ENCODE data around the gene OSBPL2. TPM values are rescaled to one million over a fixed set of nuclear protein-coding genes. Genes with fewer than 3 reads are reported as not detected.

OSBPL2 gene
- total RNA-seq, 1 donor from 2014 or later = 29.9 TPM

GRCh38 chr20:62336775-62337557 lies 98.6 kb downstream of the OSBPL2 start:
- no peak for DNase-seq (ENCODE audit: low spot score)
- Mint-ChIP-seq H3K27ac (no peak overlapping the region), H3K4me1 (ENCODE audit: low read depth) (no peaks in the 10 kb centered on the region), H3K36me3 (ENCODE audit: low read depth) (no peaks in the 10 kb centered on the region), H3K9me3 (no peaks in the 10 kb centered on the region), H3K27me3 (ENCODE audit: low read depth) (peaks cover 3% of the 10 kb centered on the region), H3K4me3 (ENCODE audit: low read depth) (no peak overlapping the region)
- intact Hi-C loops (cut with micrococcal nuclease) = no loop called here

- H3K36me3 Mint-ChIP-seq (ENCODE audit: low read depth) = no peaks in the 10 kb centered on the region
- H3K4me1 Mint-ChIP-seq (ENCODE audit: low read depth) = no peaks in the 10 kb centered on the region
- no peak for DNase-seq (ENCODE audit: low spot score)
- intact Hi-C loops (cut with micrococcal nuclease) = no loop called here
- H3K4me3 Mint-ChIP-seq (ENCODE audit: low read depth) = no peak overlapping the region
- H3K9me3 Mint-ChIP-seq = no peaks in the 10 kb centered on the region
- no peak overlapping the region for H3K27ac Mint-ChIP-seq
- peaks cover 3% of the 10 kb centered on the region for H3K27me3 Mint-ChIP-seq (ENCODE audit: low read depth)
These were observed 99.4 kb downstream of the OSBPL2 start for GRCh38 chr20:62337558-62338293.

- no peak overlapping the region for H3K4me3 Mint-ChIP-seq (ENCODE audit: low read depth)
- H3K36me3 Mint-ChIP-seq (ENCODE audit: low read depth) = no peaks in the 10 kb centered on the region
- no peak overlapping the region for H3K27ac Mint-ChIP-seq
- no peaks in the 10 kb centered on the region for H3K9me3 Mint-ChIP-seq
- H3K4me1 Mint-ChIP-seq (ENCODE audit: low read depth) = no peaks in the 10 kb centered on the region
- no peak for DNase-seq (ENCODE audit: low spot score)
- H3K27me3 Mint-ChIP-seq (ENCODE audit: low read depth) = peaks cover 3% of the 10 kb centered on the region
- intact Hi-C loops (cut with micrococcal nuclease) = no loop called here
These were observed 99.9 kb downstream of the OSBPL2 start for GRCh38 chr20:62338294-62338620.

GRCh38 chr20:62339647-62340062 lies 101.3 kb downstream of the OSBPL2 start:
- peaks cover 3% of the 10 kb centered on the region for H3K27me3 Mint-ChIP-seq (ENCODE audit: low read depth)
- H3K4me3 Mint-ChIP-seq (ENCODE audit: low read depth) = no peak overlapping the region
- no peak for DNase-seq (ENCODE audit: low spot score)

DNA sequence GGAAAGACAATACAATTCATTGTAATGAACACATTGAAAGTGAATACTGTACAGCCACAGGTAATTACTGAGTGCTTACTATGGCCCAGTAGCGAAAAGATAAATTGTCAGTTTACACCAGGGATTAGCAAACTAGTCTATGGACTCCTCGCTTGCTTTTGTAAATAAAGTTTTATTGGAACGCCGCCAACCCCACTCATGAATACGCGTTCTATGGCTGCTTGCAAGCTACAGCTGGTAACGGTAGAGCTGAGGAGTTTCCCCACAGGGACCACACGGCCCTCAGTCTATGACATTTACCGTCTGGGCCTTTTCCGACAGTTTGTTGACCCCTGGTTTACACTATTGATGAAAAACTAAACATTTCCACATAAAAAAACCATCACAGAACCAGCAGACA lies 104.6 kb downstream of the OSBPL2 start:
- H3K27ac Mint-ChIP-seq = no peak overlapping the region
- no peak overlapping the region for H3K4me3 Mint-ChIP-seq (ENCODE audit: low read depth)
- no peaks in the 10 kb centered on the region for H3K36me3 Mint-ChIP-seq (ENCODE audit: low read depth)
- no peaks in the 10 kb centered on the region for H3K4me1 Mint-ChIP-seq (ENCODE audit: low read depth)
- H3K27me3 Mint-ChIP-seq (ENCODE audit: low read depth) = peaks cover 3% of the 10 kb centered on the region
- no peak for DNase-seq (ENCODE audit: low spot score)
- peaks cover 2% of the 10 kb centered on the region for H3K9me3 Mint-ChIP-seq
- intact Hi-C loops (cut with micrococcal nuclease) = no loop called here

More at GRCh38 chr20:62339647-62340062, 101.3 kb downstream of the OSBPL2 start:
- H3K27ac Mint-ChIP-seq = no peak overlapping the region
- intact Hi-C loops (cut with micrococcal nuclease) = no loop called here
- H3K36me3 Mint-ChIP-seq (ENCODE audit: low read depth) = no peaks in the 10 kb centered on the region
- H3K4me1 Mint-ChIP-seq (ENCODE audit: low read depth) = no peaks in the 10 kb centered on the region
- H3K9me3 Mint-ChIP-seq = no peaks in the 10 kb centered on the region

DNA sequence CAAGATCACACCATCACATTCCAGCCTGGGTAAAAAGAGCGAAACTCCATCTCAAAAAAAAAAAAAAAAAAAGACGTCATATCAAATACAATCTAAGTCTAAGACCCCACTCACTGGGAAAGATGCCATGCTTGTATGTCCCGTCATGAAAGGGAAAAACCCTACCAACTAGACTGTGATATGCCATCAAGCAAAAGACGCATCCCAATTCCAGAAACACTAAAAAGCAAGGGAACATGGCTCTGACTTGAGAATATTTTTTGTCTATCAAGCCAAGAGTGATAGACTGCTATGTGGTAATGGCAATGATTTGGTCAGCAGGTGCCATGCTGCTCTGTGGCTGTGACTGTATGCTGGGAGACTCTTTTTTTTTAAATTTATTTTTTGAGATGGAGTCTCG lies 105.8 kb downstream of the OSBPL2 start:
- H3K36me3 Mint-ChIP-seq (ENCODE audit: low read depth) = no peaks in the 10 kb centered on the region
- H3K27me3 Mint-ChIP-seq (ENCODE audit: low read depth) = peaks cover 3% of the 10 kb centered on the region
- no peak for DNase-seq (ENCODE audit: low spot score)
- no peaks in the 10 kb centered on the region for H3K4me1 Mint-ChIP-seq (ENCODE audit: low read depth)
- no peak overlapping the region for H3K27ac Mint-ChIP-seq
- no peak overlapping the region for H3K4me3 Mint-ChIP-seq (ENCODE audit: low read depth)
- intact Hi-C loops (cut with micrococcal nuclease) = no loop called here
- H3K9me3 Mint-ChIP-seq = peaks cover 9% of the 10 kb centered on the region

GRCh38 chr20:62344782-62345181 lies 106.5 kb downstream of the OSBPL2 start:
- H3K27me3 Mint-ChIP-seq (ENCODE audit: low read depth) = peaks cover 2% of the 10 kb centered on the region
- intact Hi-C loops (cut with micrococcal nuclease) = no loop called here

More at GRCh38 chr20:62344782-62345181, 106.5 kb downstream of the OSBPL2 start:
- Mint-ChIP-seq H3K4me1 (ENCODE audit: low read depth) (no peaks in the 10 kb centered on the region), H3K36me3 (ENCODE audit: low read depth) (no peaks in the 10 kb centered on the region), H3K27ac (no peak overlapping the region), H3K9me3 (peaks cover 14% of the 10 kb centered on the region), H3K4me3 (ENCODE audit: low read depth) (no peak overlapping the region)
- DNase-seq (ENCODE audit: low spot score) = no peak

Other genes with a start within 250 kb of the OSBPL2 start
- gene TAF4, start 172.6 kb upstream of the OSBPL2 start, total RNA-seq = 23.6 and 26.9 TPM in 2 replicates
- 42.9 and 45.0 TPM in 2 replicates for gene LSM14B, start 116.0 kb upstream of the OSBPL2 start, total RNA-seq
- gene PSMA7, start 95.1 kb upstream of the OSBPL2 start, total RNA-seq = 405 and 434 TPM in 2 replicates
- 26.0 and 30.7 TPM in 2 replicates for gene SS18L1, start 94.8 kb upstream of the OSBPL2 start, total RNA-seq
- gene MTG2, start 55.5 kb upstream of the OSBPL2 start, total RNA-seq = 34.0 and 40.2 TPM in 2 replicates
- gene HRH3, start 18.2 kb upstream of the OSBPL2 start, total RNA-seq = not detected in 2 replicates
- gene ADRM1, start 64.5 kb downstream of the OSBPL2 start, total RNA-seq = 152 and 171 TPM in 2 replicates
- gene LAMA5, start 128.8 kb downstream of the OSBPL2 start, total RNA-seq = 3.1 and 3.9 TPM in 2 replicates
- gene RPS21, start 148.6 kb downstream of the OSBPL2 start, total RNA-seq = 2,020 and 2,085 TPM in 2 replicates
- 12.5 and 12.6 TPM in 2 replicates for gene CABLES2, start 168.8 kb downstream of the OSBPL2 start, total RNA-seq
- gene RBBP8NL, start 189.0 kb downstream of the OSBPL2 start, total RNA-seq = not detected in 2 replicates
- not detected in 2 replicates for gene GATA5, start 237.5 kb downstream of the OSBPL2 start, total RNA-seq

All from activated T-helper 2 cell treated with anti-CD3 and anti-CD28 coated beads, Interferon-gamma antibody, Interleukin-2, Interleukin-4, amounts not matched to agents 10 μg/mL and 5 μg/mL and 100 μg/mL, durations not matched to agents 14 hours and 24 hours and 36 hours (primary cell).